HepG2 (cell line): ENCODE data around the gene PAQR5. TPM values are rescaled to one million over a fixed set of nuclear protein-coding genes. Genes with fewer than 3 reads are reported as not detected.

Source experiments
- FIP1L1 ChIP-seq: fragments of 200-400 bp; formaldehyde crosslinking; IDR thresholded peaks from 2 replicates; pipeline ENCODE4 v1.6.1; 2018; ENCODE audit warnings: low read depth, mild to moderate bottlenecking, low read length, moderate library complexity, borderline replicate concordance; ENCODE audit not compliant: insufficient read depth
- GFI1 ChIP-seq: sonication (generic); formaldehyde crosslinking; IDR thresholded peaks from 2 replicates; pipeline ENCODE4 v1.5.0; 2020; ENCODE audit warnings: missing genetic modification reagents, mild to moderate bottlenecking, borderline replicate concordance
- NONO ChIP-seq, 2 experiments: fragments of 450-650 bp in 1 of 2; sonication (generic) in 1 of 2; formaldehyde crosslinking in 1 of 2; IDR thresholded peaks in 1 of 2; conservative IDR thresholded peaks in 1 of 2; 2 replicates each; pipeline versions ENCODE4 v1.6.1 to v1.8.0; 2017 to 2022; ENCODE audit warnings: mild to moderate bottlenecking in 1 of 2, missing genetic modification reagents in 1 of 2, moderate library complexity in 1 of 2
- TCF7L2 ChIP-seq: IDR thresholded peaks from 2 replicates; pipeline ENCODE4 v1.6.1; 2011; ENCODE audit warnings: mild to moderate bottlenecking, low read depth, low read length, moderate library complexity
- ZFP1 ChIP-seq: IDR thresholded peaks from 2 replicates; pipeline ENCODE4 v1.6.1; 2016
- ZFY ChIP-seq: sonication (generic); formaldehyde crosslinking; IDR thresholded peaks from 2 replicates; pipeline ENCODE4 v1.4.0; 2020; ENCODE audit warnings: missing genetic modification reagents
- ZNF101 ChIP-seq: sonication (generic); formaldehyde crosslinking; IDR thresholded peaks from 2 replicates; pipeline ENCODE4 v1.4.0; 2020; ENCODE audit warnings: mild to moderate bottlenecking, low read depth, missing genetic modification reagents, borderline replicate concordance
- ZNF138 ChIP-seq: sonication (generic); formaldehyde crosslinking; IDR thresholded peaks from 2 replicates; pipeline ENCODE4 v1.5.0; 2020; ENCODE audit warnings: mild to moderate bottlenecking, low read depth, missing genetic modification reagents
- ZNF230 ChIP-seq: sonication (generic); formaldehyde crosslinking; IDR thresholded peaks from 2 replicates; pipeline ENCODE4 v1.4.0; 2020; ENCODE audit warnings: mild to moderate bottlenecking, missing genetic modification reagents
- ZNF256 ChIP-seq: sonication (generic); formaldehyde crosslinking; conservative IDR thresholded peaks from 2 replicates; pipeline ENCODE4 v1.4.0; 2020; ENCODE audit warnings: missing genetic modification reagents
- ZNF350 ChIP-seq: sonication (generic); formaldehyde crosslinking; IDR thresholded peaks from 2 replicates; pipeline ENCODE4 v1.4.0; 2020; ENCODE audit warnings: mild to moderate bottlenecking, low read depth, missing genetic modification reagents, borderline replicate concordance
- ZNF430 ChIP-seq: sonication (generic); formaldehyde crosslinking; IDR thresholded peaks from 2 replicates; pipeline ENCODE4 v1.9.0; 2021; ENCODE audit warnings: mild to moderate bottlenecking, missing genetic modification reagents
- ZNF431 ChIP-seq: sonication (generic); formaldehyde crosslinking; IDR thresholded peaks from 2 replicates; pipeline ENCODE4 v1.9.0; 2022; ENCODE audit warnings: missing genetic modification reagents, low read depth, mild to moderate bottlenecking, borderline replicate concordance
- ZNF546 ChIP-seq: sonication (generic); formaldehyde crosslinking; conservative IDR thresholded peaks from 2 replicates; pipeline ENCODE4 v1.8.1; 2023; ENCODE audit warnings: mild to moderate bottlenecking, missing genetic modification reagents
- ZNF572 ChIP-seq: sonication (generic); formaldehyde crosslinking; IDR thresholded peaks from 2 replicates; pipeline ENCODE4 v1.5.1; 2020; ENCODE audit warnings: mild to moderate bottlenecking, missing genetic modification reagents
- ZNF749 ChIP-seq: sonication (generic); formaldehyde crosslinking; IDR thresholded peaks from 2 replicates; pipeline ENCODE4 v1.8.0; 2022; ENCODE audit warnings: mild to moderate bottlenecking, missing genetic modification reagents, moderate library complexity, borderline replicate concordance
- ZNF768 ChIP-seq: sonication (generic); formaldehyde crosslinking; IDR thresholded peaks from 2 replicates; pipeline ENCODE4 v1.4.0; 2020; ENCODE audit warnings: missing genetic modification reagents
- ZNF775 ChIP-seq: sonication (generic); formaldehyde crosslinking; IDR thresholded peaks from 2 replicates; pipeline ENCODE4 v1.4.0; 2020; ENCODE audit warnings: missing genetic modification reagents, mild to moderate bottlenecking, moderate library complexity, borderline replicate concordance
- ZNF788 ChIP-seq: sonication (generic); formaldehyde crosslinking; IDR thresholded peaks from 2 replicates; pipeline ENCODE4 v1.5.0; 2020; ENCODE audit warnings: mild to moderate bottlenecking, missing genetic modification reagents, borderline replicate concordance
- polyA plus RNA-seq, 8 experiments: library from polyadenylated mRNA; depleted of rRNA in 3 of 8; stranded (reverse) in 7 of 8; unstranded in 1 of 8; fragments of >200 nt; fragmentation: Illumina TruSeq in 4 of 8; extraction: Trizol in 4 of 8; gene quantifications; 2 replicates each; pipeline versions ENCODE4 v1.2.1 to v1.2.3, GENCODE V29; 2011 to 2016; ENCODE audit warnings: low read depth in 4 of 8, missing spikeins in 1 of 8, mixed read lengths in 1 of 8; ENCODE audit not compliant: insufficient read depth in 1 of 8
- total RNA-seq, 5 experiments: library from RNA; depleted of rRNA; stranded (reverse); fragments of >200 nt; fragmentation: Illumina TruSeq; extraction: Trizol; gene quantifications; 2 replicates each; pipeline ENCODE4 v1.2.3, GENCODE V29; 2016; ENCODE audit warnings: low read depth in 1 of 5
- TF ChIP-seq, protein P1 (sequence below): IDR thresholded peaks from 2 replicates; pipeline ENCODE4 v1.6.1; 2016; ENCODE audit warnings: low read depth, missing genetic modification reagents, missing compliant biosample characterization
- TF ChIP-seq, protein P2 (sequence below): sonication (generic); formaldehyde crosslinking; conservative IDR thresholded peaks from 2 replicates; pipeline ENCODE4 v1.8.0; 2022; ENCODE audit warnings: low read depth, missing genetic modification reagents
- TF ChIP-seq, protein P3 (sequence below): IDR thresholded peaks from 2 replicates; pipeline ENCODE4 v1.6.1; 2012; ENCODE audit warnings: inconsistent platforms

Gene PAQR5
- total and polyA plus RNA-seq, 2 of the 13 experiments (the other 11 are each of a cell fraction or from before 2014, with no cell fraction given) = 0.53 to 1.3 TPM

DNA sequence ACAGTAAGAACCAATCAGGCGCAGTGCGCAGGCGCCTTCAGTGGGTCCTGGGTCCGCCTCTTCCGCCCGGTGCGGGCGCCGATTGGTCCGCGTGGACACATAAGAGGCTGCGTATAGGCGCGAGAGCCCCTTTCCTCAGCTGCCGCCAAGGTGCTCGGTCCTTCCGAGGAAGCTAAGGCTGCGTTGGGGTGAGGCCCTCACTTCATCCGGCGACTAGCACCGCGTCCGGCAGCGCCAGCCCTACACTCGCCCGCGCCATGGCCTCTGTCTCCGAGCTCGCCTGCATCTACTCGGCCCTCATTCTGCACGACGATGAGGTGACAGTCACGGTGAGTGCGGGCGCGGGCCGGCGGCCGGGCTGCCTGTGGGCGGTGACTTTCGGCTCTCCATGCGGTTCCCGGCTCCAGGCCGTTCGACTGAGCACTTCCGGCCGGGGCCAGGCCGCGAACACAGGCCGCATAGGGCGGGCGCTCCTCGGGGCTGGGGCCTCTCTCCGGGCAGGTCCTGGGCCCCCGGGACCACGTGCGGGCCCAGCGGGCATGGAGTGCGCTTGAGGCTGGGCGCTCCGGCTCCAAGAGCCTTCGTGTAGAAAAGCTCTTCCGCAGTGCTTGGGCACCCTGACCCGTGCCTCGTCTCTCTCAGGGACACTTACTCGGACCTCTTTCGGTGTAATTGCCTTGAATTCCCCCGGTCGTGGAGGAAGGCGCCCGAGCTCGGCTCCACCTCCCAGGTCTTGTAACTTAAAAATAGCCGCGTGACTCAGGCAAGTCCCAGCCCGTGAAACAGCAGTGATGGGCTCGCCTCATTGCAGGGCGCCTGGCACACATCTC is 154.2 kb downstream of the PAQR5 start, which contains the start of gene RPLP1 (continued):
- TF ChIP-seq ZNF788 (CRISPR knock-in tag) (peak; percentile 86), TCF7L2 (no peak), ZNF256 (CRISPR knock-in tag) (0 out of 2 replicates have a peak, but pooled peaks have one; percentile 19), ZNF350 (peak; percentile 57; the same call in 1 of the 2 replicates), ZNF768 (peak; percentile 64; the same call in 1 of the 2 replicates), ZNF546 (no peak; the same call in 1 of the 2 replicates), ZNF431 (0 out of 2 replicates have a peak, but pooled peaks have one; percentile 68), ZNF430 (CRISPR knock-in tag) (no peak), ZNF572 (0 out of 2 replicates have a peak, but pooled peaks have one; percentile 30), FIP1L1 (no peak), ZNF749 (CRISPR knock-in tag) (peak; percentile 38; the same call in 1 of the 2 replicates), ZFY (CRISPR knock-in tag) (peak; percentile 99), ZNF101 (CRISPR knock-in tag) (no peak), NONO (IDR thresholded peaks at IDR 0.05) (no peak), NONO (CRISPR knock-in tag; conservative IDR thresholded peaks at IDR 0.05) (peak; percentile 85; the same call in 1 of the 2 replicates), ZNF775 (CRISPR knock-in tag) (no peak), ZFP1 (CRISPR knock-in tag) (peak; percentile 75; the same call in 1 of the 2 replicates), GFI1 (CRISPR knock-in tag) (0 out of 2 replicates have a peak, but pooled peaks have one; percentile 30), ZNF138 (peak; percentile 68), ZNF230 (CRISPR knock-in tag) (no peak)
- TF ChIP-seq, protein P1, sequence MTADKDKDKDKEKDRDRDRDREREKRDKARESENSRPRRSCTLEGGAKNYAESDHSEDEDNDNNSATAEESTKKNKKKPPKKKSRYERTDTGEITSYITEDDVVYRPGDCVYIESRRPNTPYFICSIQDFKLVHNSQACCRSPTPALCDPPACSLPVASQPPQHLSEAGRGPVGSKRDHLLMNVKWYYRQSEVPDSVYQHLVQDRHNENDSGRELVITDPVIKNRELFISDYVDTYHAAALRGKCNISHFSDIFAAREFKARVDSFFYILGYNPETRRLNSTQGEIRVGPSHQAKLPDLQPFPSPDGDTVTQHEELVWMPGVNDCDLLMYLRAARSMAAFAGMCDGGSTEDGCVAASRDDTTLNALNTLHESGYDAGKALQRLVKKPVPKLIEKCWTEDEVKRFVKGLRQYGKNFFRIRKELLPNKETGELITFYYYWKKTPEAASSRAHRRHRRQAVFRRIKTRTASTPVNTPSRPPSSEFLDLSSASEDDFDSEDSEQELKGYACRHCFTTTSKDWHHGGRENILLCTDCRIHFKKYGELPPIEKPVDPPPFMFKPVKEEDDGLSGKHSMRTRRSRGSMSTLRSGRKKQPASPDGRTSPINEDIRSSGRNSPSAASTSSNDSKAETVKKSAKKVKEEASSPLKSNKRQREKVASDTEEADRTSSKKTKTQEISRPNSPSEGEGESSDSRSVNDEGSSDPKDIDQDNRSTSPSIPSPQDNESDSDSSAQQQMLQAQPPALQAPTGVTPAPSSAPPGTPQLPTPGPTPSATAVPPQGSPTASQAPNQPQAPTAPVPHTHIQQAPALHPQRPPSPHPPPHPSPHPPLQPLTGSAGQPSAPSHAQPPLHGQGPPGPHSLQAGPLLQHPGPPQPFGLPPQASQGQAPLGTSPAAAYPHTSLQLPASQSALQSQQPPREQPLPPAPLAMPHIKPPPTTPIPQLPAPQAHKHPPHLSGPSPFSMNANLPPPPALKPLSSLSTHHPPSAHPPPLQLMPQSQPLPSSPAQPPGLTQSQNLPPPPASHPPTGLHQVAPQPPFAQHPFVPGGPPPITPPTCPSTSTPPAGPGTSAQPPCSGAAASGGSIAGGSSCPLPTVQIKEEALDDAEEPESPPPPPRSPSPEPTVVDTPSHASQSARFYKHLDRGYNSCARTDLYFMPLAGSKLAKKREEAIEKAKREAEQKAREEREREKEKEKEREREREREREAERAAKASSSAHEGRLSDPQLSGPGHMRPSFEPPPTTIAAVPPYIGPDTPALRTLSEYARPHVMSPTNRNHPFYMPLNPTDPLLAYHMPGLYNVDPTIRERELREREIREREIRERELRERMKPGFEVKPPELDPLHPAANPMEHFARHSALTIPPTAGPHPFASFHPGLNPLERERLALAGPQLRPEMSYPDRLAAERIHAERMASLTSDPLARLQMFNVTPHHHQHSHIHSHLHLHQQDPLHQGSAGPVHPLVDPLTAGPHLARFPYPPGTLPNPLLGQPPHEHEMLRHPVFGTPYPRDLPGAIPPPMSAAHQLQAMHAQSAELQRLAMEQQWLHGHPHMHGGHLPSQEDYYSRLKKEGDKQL (CRISPR knock-in tag) = 0 out of 2 replicates have a peak, but pooled peaks have one; percentile 9
- TF ChIP-seq, protein P2, sequence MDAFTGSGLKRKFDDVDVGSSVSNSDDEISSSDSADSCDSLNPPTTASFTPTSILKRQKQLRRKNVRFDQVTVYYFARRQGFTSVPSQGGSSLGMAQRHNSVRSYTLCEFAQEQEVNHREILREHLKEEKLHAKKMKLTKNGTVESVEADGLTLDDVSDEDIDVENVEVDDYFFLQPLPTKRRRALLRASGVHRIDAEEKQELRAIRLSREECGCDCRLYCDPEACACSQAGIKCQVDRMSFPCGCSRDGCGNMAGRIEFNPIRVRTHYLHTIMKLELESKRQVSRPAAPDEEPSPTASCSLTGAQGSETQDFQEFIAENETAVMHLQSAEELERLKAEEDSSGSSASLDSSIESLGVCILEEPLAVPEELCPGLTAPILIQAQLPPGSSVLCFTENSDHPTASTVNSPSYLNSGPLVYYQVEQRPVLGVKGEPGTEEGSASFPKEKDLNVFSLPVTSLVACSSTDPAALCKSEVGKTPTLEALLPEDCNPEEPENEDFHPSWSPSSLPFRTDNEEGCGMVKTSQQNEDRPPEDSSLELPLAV (CRISPR knock-in tag) = no peak
- TF ChIP-seq, protein P3, sequence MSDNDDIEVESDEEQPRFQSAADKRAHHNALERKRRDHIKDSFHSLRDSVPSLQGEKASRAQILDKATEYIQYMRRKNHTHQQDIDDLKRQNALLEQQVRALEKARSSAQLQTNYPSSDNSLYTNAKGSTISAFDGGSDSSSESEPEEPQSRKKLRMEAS = peak; percentile 85
